CD4-positive, alpha-beta T cell treated with Interleukin-12 subunit alpha and Interleukin-12 subunit beta, for 1 hour (primary cell): ENCODE measurements around the gene CLIC5.

Experiments used
- DNase-seq: peaks from one replicate; pipeline ENCODE4 v3.0.0-alpha.2; 2020

Gene CLIC5

GRCh38 chr6:45836438-45836824, 179.2 kb downstream of the CLIC5 start:
- no peak for DNase-seq

GRCh38 chr6:45835721-45836437, 179.8 kb downstream of the CLIC5 start:
- DNase-seq = no peak

DNA sequence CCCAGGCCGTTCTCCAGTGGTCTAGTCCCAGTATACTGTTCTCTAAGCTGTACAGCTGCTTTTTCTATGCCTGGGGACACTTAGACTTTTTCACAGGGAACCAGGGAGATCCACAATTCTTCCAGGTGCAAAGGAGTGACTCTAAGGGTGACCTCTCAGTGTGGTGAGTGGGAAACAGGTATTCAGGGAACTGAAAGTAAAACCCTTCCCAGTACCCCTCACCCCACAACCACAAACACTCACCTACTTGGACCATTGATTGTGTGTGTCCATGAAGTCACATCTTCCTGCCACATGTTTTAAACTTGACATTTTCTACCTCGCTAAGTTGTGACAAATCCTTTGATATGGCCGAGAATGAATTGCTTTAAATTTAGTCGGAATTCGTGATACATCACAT, 183.6 kb downstream of the CLIC5 start:
- no peak for DNase-seq
